ENCODE measurements around the gene ERGIC1. TPM values are rescaled to one million over a fixed set of nuclear protein-coding genes. Genes with fewer than 3 reads are reported as not detected.

Gene ERGIC1
- total and polyA plus RNA-seq, 2 of the 13 experiments (the other 11 are each of a cell fraction or from before 2014, with no cell fraction given), result 78.5 to 184 TPM

GRCh38 chr5:172809774-172810173 lies 24.3 kb upstream of the ERGIC1 start:
- no peak overlapping the region for H3K9ac ChIP-seq (ENCODE audit: insufficient read depth, low read depth, low read length)
- H3K4me3 ChIP-seq (replicated peaks in 1 of 3; ENCODE audit: insufficient read depth in 1 of 3, low read depth in 2 of 3, low read length in 3 of 3), result no peak overlapping the region
- no peaks in the 10 kb centered on the region for H3K36me3 ChIP-seq (replicated peaks in 1 of 2; ENCODE audit: control insufficient read depth in 1 of 2, insufficient read depth in 2 of 2, low read length in 2 of 2)
- H3K27ac ChIP-seq (ENCODE audit: extremely low read length, insufficient read depth, low read length), result no peak overlapping the region
- peaks cover 35% of the 10 kb centered on the region for H3K4me1 ChIP-seq (ENCODE audit: insufficient read depth, low read length)
- ChIA-PET CTCF (ENCODE audit: low intra/inter-chr PET ratio, low total read pairs) (no interaction called here), POLR2A (interaction anchor here (4.6 kb wide), 1 partner anchor 38 kb away, joined by 48 read pairs; the partner anchor contains the start of gene DUSP1)
- intact Hi-C loops (cut with micrococcal nuclease; ENCODE audit: unreplicated experiment), result no loop called here
- in situ Hi-C loops (cut with HindIII; ENCODE audit: extremely low pct_ligation_motif_present, low pct_unique_long_range_greater_than_20kb), result no loop called here
- DNase-seq (ENCODE audit: low spot score) (no peak), ATAC-seq (no peak), FAIRE-seq (no peak)
- no peaks in the 10 kb centered on the region for H3K27me3 ChIP-seq (ENCODE audit: control insufficient read depth in 1 of 2, insufficient read depth in 2 of 2, low read length in 2 of 2)
- no peak overlapping the region for H2AFZ ChIP-seq (ENCODE audit: low read length)
- WGBS (ENCODE audit: low lambda C conversion rate), result 74% methylated on average over 2 of the region's 2 CpGs
- no peaks in the 10 kb centered on the region for H3K79me2 ChIP-seq (ENCODE audit: insufficient read depth, low read length)
- BruUV-seq (replicated peaks), result no TSS peak
- peaks cover 9% of the 10 kb centered on the region; the same call in 1 of the 2 replicates for H3K9me3 ChIP-seq (ENCODE audit: low read length)
- no peaks in the 10 kb centered on the region for H4K20me1 ChIP-seq (ENCODE audit: insufficient read depth, low read length)
- H3K4me2 ChIP-seq (ENCODE audit: low read depth, low read length), result no peak overlapping the region
- TF ChIP-seq ZNF713 (CRISPR knock-in tag; IDR thresholded peaks at IDR 0.05) (no peak), RFXANK (CRISPR knock-in tag; IDR thresholded peaks at IDR 0.05) (no peak), HMG20A (CRISPR knock-in tag; IDR thresholded peaks at IDR 0.05; ENCODE audit: borderline replicate concordance) (no peak), IRF2 (CRISPR knock-in tag; IDR thresholded peaks at IDR 0.05) (no peak), ZNF232 (CRISPR knock-in tag; IDR thresholded peaks at IDR 0.05; ENCODE audit: borderline replicate concordance) (no peak), PRDM4 (CRISPR knock-in tag; IDR thresholded peaks at IDR 0.05; ENCODE audit: borderline replicate concordance) (no peak), MAZ (IDR thresholded peaks at IDR 0.05; ENCODE audit: borderline replicate concordance, low read depth, low read length) (no peak), MAZ (CRISPR knock-in tag; IDR thresholded peaks at IDR 0.05; ENCODE audit: low read depth) (no peak), ZKSCAN1 (IDR thresholded peaks at IDR 0.05; ENCODE audit: low read length) (no peak), RCOR2 (CRISPR knock-in tag; IDR thresholded peaks at IDR 0.05) (no peak), ZBTB40 (IDR thresholded peaks at IDR 0.05) (no peak), ZBTB40 (CRISPR knock-in tag; IDR thresholded peaks at IDR 0.05) (no peak)
